GM12878 (cell line): ENCODE measurements around the gene ATG9A. TPM values are rescaled to one million over a fixed set of nuclear protein-coding genes. Genes with fewer than 3 reads are reported as not detected.

ENCODE experiments used
- ATF2 ChIP-seq: IDR thresholded peaks from 2 replicates; pipeline ENCODE4 v1.6.1; 2012; ENCODE audit warnings: low read length, inconsistent platforms
- CBFB ChIP-seq: IDR thresholded peaks from 2 replicates; pipeline ENCODE4 v1.6.1; 2016; ENCODE audit warnings: antibody characterized with exemption, low read depth
- EGR1 ChIP-seq, 2 experiments: IDR thresholded peaks; 1 replicate in 1 of 2; 2 replicates in 1 of 2; pipeline ENCODE4 v1.6.1; 2011 to 2012; ENCODE audit warnings: low read depth in 2 of 2, low read length in 2 of 2, borderline replicate concordance in 1 of 2, mild to moderate bottlenecking in 1 of 2, moderate library complexity in 1 of 2
- NR2C1 ChIP-seq: fragments of 450-650 bp; IDR thresholded peaks from 2 replicates; pipeline ENCODE4 v1.6.1; 2017; ENCODE audit warnings: antibody characterized with exemption, mild to moderate bottlenecking, moderate library complexity
- ZNF592 ChIP-seq: fragments of 450-650 bp; IDR thresholded peaks from 2 replicates; pipeline ENCODE4 v1.6.1; 2017; ENCODE audit warnings: mild to moderate bottlenecking, moderate library complexity
- polyA plus RNA-seq, 11 experiments: library from polyadenylated mRNA; depleted of rRNA in 4 of 11; unstranded in 6 of 11; stranded (reverse) in 5 of 11; fragments of >200 nt; fragmentation: Nextera tagmentation in 4 of 11; fragmentation: Illumina TruSeq in 1 of 11; extraction: Ambion mirVana in 4 of 11; extraction: Trizol in 1 of 11; gene quantifications; 1 replicate in 1 of 11; 2 replicates in 10 of 11; pipeline versions ENCODE4 v1.2.1 to v1.2.3, GENCODE V29; 2011 to 2016; ENCODE audit warnings: inconsistent platforms in 2 of 11, missing spikeins in 2 of 11, low read depth in 1 of 11
- total RNA-seq, 4 experiments: library from RNA; depleted of rRNA in 3 of 4; stranded (reverse); fragments of >200 nt in 3 of 4; fragmentation: Illumina TruSeq in 1 of 4; extraction: Trizol in 1 of 4; gene quantifications; 2 replicates each; pipeline versions ENCODE4 v1.2.1 to v1.2.3, GENCODE V29; 2013 to 2021

ATG9A gene
- total and polyA plus RNA-seq, 10 of the 15 experiments (the other 5 are each of a cell fraction or from before 2014, with no cell fraction given) = 0.16 to 37.5 (median 14.6) TPM; not detected in 1

- no peak; the same call in 1 of the 2 replicates for TF ChIP-seq ZNF592
- no peak for TF ChIP-seq ATF2
- TF ChIP-seq NR2C1 = no peak
- TF ChIP-seq EGR1 (IDR thresholded peaks at IDR 0.05; ENCODE audit: borderline replicate concordance in 1 of 2, low read depth in 2 of 2, low read length in 2 of 2) = no peak
- no peak for TF ChIP-seq CBFB
Observed at GRCh38 chr2:219178377-219179175, 50.9 kb downstream of the ATG9A start (continued).
